ENCODE measurements around the gene LHX6. TPM values are rescaled to one million over a fixed set of nuclear protein-coding genes. Genes with fewer than 3 reads are reported as not detected.

The LHX6 gene
- total and polyA plus RNA-seq, 2 of the 8 experiments (the other 6 are each of a cell fraction or from before 2014, with no cell fraction given) = 0.92 to 1.2 TPM

DNA sequence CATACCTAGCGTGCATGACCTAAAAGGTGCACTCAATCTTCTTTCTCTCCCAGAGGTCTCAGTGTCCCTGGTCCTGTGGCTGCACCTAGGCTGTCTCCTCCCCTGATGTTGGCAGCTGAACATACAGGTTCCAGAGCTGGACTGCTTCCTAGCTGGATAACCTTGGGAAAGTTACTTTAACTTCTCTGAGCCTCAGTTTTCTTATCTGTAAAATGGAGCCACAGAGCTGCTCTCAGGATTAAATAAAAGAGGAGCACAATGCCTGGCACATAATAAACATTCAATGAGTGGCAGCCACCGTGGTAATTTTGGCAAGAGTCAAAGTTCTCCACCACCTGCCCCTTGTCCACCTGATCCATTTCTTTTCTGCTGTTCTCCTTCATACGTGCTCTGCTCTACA lies 55.1 kb downstream of the LHX6 start (continued):
- TF ChIP-seq, protein P1, sequence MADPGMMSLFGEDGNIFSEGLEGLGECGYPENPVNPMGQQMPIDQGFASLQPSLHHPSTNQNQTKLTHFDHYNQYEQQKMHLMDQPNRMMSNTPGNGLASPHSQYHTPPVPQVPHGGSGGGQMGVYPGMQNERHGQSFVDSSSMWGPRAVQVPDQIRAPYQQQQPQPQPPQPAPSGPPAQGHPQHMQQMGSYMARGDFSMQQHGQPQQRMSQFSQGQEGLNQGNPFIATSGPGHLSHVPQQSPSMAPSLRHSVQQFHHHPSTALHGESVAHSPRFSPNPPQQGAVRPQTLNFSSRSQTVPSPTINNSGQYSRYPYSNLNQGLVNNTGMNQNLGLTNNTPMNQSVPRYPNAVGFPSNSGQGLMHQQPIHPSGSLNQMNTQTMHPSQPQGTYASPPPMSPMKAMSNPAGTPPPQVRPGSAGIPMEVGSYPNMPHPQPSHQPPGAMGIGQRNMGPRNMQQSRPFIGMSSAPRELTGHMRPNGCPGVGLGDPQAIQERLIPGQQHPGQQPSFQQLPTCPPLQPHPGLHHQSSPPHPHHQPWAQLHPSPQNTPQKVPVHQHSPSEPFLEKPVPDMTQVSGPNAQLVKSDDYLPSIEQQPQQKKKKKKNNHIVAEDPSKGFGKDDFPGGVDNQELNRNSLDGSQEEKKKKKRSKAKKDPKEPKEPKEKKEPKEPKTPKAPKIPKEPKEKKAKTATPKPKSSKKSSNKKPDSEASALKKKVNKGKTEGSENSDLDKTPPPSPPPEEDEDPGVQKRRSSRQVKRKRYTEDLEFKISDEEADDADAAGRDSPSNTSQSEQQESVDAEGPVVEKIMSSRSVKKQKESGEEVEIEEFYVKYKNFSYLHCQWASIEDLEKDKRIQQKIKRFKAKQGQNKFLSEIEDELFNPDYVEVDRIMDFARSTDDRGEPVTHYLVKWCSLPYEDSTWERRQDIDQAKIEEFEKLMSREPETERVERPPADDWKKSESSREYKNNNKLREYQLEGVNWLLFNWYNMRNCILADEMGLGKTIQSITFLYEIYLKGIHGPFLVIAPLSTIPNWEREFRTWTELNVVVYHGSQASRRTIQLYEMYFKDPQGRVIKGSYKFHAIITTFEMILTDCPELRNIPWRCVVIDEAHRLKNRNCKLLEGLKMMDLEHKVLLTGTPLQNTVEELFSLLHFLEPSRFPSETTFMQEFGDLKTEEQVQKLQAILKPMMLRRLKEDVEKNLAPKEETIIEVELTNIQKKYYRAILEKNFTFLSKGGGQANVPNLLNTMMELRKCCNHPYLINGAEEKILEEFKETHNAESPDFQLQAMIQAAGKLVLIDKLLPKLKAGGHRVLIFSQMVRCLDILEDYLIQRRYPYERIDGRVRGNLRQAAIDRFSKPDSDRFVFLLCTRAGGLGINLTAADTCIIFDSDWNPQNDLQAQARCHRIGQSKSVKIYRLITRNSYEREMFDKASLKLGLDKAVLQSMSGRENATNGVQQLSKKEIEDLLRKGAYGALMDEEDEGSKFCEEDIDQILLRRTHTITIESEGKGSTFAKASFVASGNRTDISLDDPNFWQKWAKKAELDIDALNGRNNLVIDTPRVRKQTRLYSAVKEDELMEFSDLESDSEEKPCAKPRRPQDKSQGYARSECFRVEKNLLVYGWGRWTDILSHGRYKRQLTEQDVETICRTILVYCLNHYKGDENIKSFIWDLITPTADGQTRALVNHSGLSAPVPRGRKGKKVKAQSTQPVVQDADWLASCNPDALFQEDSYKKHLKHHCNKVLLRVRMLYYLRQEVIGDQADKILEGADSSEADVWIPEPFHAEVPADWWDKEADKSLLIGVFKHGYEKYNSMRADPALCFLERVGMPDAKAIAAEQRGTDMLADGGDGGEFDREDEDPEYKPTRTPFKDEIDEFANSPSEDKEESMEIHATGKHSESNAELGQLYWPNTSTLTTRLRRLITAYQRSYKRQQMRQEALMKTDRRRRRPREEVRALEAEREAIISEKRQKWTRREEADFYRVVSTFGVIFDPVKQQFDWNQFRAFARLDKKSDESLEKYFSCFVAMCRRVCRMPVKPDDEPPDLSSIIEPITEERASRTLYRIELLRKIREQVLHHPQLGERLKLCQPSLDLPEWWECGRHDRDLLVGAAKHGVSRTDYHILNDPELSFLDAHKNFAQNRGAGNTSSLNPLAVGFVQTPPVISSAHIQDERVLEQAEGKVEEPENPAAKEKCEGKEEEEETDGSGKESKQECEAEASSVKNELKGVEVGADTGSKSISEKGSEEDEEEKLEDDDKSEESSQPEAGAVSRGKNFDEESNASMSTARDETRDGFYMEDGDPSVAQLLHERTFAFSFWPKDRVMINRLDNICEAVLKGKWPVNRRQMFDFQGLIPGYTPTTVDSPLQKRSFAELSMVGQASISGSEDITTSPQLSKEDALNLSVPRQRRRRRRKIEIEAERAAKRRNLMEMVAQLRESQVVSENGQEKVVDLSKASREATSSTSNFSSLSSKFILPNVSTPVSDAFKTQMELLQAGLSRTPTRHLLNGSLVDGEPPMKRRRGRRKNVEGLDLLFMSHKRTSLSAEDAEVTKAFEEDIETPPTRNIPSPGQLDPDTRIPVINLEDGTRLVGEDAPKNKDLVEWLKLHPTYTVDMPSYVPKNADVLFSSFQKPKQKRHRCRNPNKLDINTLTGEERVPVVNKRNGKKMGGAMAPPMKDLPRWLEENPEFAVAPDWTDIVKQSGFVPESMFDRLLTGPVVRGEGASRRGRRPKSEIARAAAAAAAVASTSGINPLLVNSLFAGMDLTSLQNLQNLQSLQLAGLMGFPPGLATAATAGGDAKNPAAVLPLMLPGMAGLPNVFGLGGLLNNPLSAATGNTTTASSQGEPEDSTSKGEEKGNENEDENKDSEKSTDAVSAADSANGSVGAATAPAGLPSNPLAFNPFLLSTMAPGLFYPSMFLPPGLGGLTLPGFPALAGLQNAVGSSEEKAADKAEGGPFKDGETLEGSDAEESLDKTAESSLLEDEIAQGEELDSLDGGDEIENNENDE (IDR thresholded peaks at IDR 0.05; ENCODE audit: insufficient replicate concordance, low read length) = no peak
- TF ChIP-seq BACH1 (IDR thresholded peaks at IDR 0.05; ENCODE audit: low read length) (no peak), NRF1 (IDR thresholded peaks at IDR 0.05; ENCODE audit: low read depth, low read length) (no peak), SP4 (IDR thresholded peaks at IDR 0.05; ENCODE audit: low read length) (no peak), TAF1 (IDR thresholded peaks at IDR 0.05; ENCODE audit: low read depth, low read length) (no peak), CHD2 (IDR thresholded peaks at IDR 0.05; ENCODE audit: low read length) (no peak), HDAC6 (IDR thresholded peaks at IDR 0.05; ENCODE audit: low read depth, low read length) (no peak), MAFK (IDR thresholded peaks at IDR 0.05; ENCODE audit: low read depth, low read length) (no peak), SIN3A (conservative IDR thresholded peaks at IDR 0.05 in 1 of 2, IDR thresholded peaks at IDR 0.05 in 1 of 2; ENCODE audit: low read depth in 1 of 2, low read length in 2 of 2) (no peak), TCF12 (IDR thresholded peaks at IDR 0.05; ENCODE audit: low read depth, low read length) (no peak), SAP30 (IDR thresholded peaks at IDR 0.05; ENCODE audit: insufficient read depth, insufficient replicate concordance, low read length) (no peak), SRF (IDR thresholded peaks at IDR 0.05; ENCODE audit: low read depth, low read length) (no peak)
